Heart right ventricle (tissue), 16 donors: ENCODE data around the gene FKBP6. TPM values are rescaled to one million over a fixed set of nuclear protein-coding genes. Genes with fewer than 3 reads are reported as not detected.

Source experiments
- ATAC-seq, 8 donors: fragments of 200-7000 bp; cut with Tn5 transposase; one replicate each; pipeline ENCODE4 v1.9.1; 2020; ENCODE audit warnings: mild to moderate bottlenecking in 8 of 8, moderate library complexity in 8 of 8, moderate number of reproducible peaks in 1 of 8
- DNase-seq, 2 donors: peaks; one replicate each; pipeline ENCODE4 v3.0.0-alpha.2; 2020
- H3K27ac ChIP-seq, 10 donors: fragments of 200-600 bp; sonication (generic) in 2 of 10; one replicate each; pipeline versions ENCODE4 v1.5.0 to v1.8.0; 2020 to 2022; ENCODE audit warnings: mild to moderate bottlenecking in 3 of 10
- H3K27me3 ChIP-seq, 7 donors: fragments of 200-600 bp; one replicate each; pipeline ENCODE4 v1.8.0; 2021 to 2022; ENCODE audit warnings: mild to moderate bottlenecking in 2 of 7
- H3K36me3 ChIP-seq, 9 donors: fragments of 200-600 bp; sonication (generic) in 1 of 9; one replicate each; pipeline versions ENCODE4 v1.5.0 to v1.8.0; 2020 to 2022; ENCODE audit warnings: mild to moderate bottlenecking in 2 of 9
- H3K4me1 ChIP-seq, 9 donors: fragments of 200-600 bp; sonication (generic) in 1 of 9; one replicate each; pipeline versions ENCODE4 v1.5.0 to v1.8.0; 2020 to 2022; ENCODE audit warnings: mild to moderate bottlenecking in 4 of 9
- H3K4me3 ChIP-seq, 10 donors: fragments of 200-600 bp; sonication (generic) in 2 of 10; one replicate each; pipeline versions ENCODE4 v1.5.0 to v1.8.0; 2020 to 2022; ENCODE audit warnings: mild to moderate bottlenecking in 7 of 10, moderate library complexity in 2 of 10
- H3K9me3 ChIP-seq, 11 donors: fragments of 200-600 bp in 10 of 11; sonication (generic) in 2 of 11; one replicate each; pipeline versions ENCODE4 v1.5.0 to v1.8.0; 2013 to 2022; ENCODE audit warnings: mild to moderate bottlenecking in 2 of 11, control low read depth in 1 of 11, moderate library complexity in 1 of 11
- WGBS, 2 donors: extraction: QIAGEN DNeasy Blood & Tissue Kit; methylation state at CpG; one replicate each; pipeline ENCODE4 v1.1.7; 2013; ENCODE audit warnings: inconsistent platforms in 1 of 2; 5-methylcytosine and 5-hydroxymethylcytosine counted together
- intact Hi-C, 10 donors: fragments of 100-400 bp; cut with DNase I; formaldehyde crosslinking; loops; one replicate each; pipeline versions ENCODE4 v1.11.1 to v1.14.2; 2022
- polyA plus RNA-seq, 2 donors: library from polyadenylated mRNA; stranded (reverse); fragments of 200-250 nt; gene quantifications; one replicate each; pipeline ENCODE4 v1.2.3, GENCODE V29; 2013
- total RNA-seq, 10 donors: library from RNA; stranded (reverse); fragmentation: NEBNext Ultra II Directional in 3 of 10; extraction: Animal tissue kit (Norgen Biotek cat#: 25700) in 3 of 10; gene quantifications; one replicate each; pipeline versions ENCODE4 v1.2.1 to v1.2.4, GENCODE V29; 2021 to 2023
- TF ChIP-seq, protein P1 (sequence below), 9 donors: fragments of 200-600 bp; sonication (generic) in 2 of 9; IDR thresholded peaks; one replicate each; pipeline versions ENCODE4 v1.5.0 to v1.8.0; 2021 to 2022; ENCODE audit warnings: antibody characterized with exemption in 9 of 9, mild to moderate bottlenecking in 5 of 9, moderate library complexity in 1 of 9
- donor health status: Arrhythmogenic right ventricular cardiomyopathy.
- donor health status: ischemic (EF 13 %, LVEDD 7.1; RV severe dilation, severe dysfunction).
- donor health status: healthy with polysubstance abuse.
- donor health status: DM: no; HTN: yes; CAD: no.
- donor health status: DM: no; HTN: no; CAD: no.
- donor health status: ischemic (EF 25% LVEDD 6.9; RV normal size, moderate dysfunction).
- donor health status: ischemic (EF 25% LVEDD 5.7; RV mildly dilated, moderate dysfunction).
- donor health status: healthy.
- donor health status: DM: yes; HTN: yes; CAD: no.
- donor health status: Ischemic cardiomyopathy.
- donor health status: ischemic (EF 35%, LVEDD 5.7; RV mildly dilated, moderate dysfunction).
- donor health status: nonischemic (EF 11% LVEDD 7.7; RV severe dilation, severe dysfunction).
- donor health status: DM: yes; HTN: yes; CAD: no.
- donor health status: PGD.
- donor health status: ischemic (EF 29% LVEDD 5.4; RV normal size, mild dysfunction).
- donor health status: nonischemic (EF 23%, LVEDD 6.1; RV moderate dilation, normal function).

The FKBP6 gene
- total and polyA plus RNA-seq, 12 donors, result not detected

DNA sequence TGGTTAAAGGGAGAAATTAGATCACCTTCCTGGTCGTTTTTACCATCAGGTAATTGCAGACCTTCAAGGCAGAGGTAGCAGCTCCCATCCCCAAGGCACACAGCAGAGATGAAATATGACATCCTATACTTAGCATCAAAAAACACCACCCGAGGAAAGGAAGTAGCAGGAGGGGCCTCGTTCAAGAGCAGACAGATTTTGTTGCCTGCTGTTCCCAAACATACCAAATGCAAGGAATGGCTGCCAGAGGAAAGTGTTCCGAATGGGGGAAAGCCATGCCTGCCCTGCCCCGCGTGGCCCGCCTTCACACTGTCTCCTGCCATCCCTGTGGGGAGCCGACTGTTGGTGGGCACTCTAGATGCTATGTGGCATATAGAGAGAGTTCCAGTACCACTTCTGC lies 18.0 kb downstream of the FKBP6 start:
- no peaks in the 10 kb centered on the region for H3K9me3 ChIP-seq
- H3K27ac ChIP-seq, result no peak overlapping the region
- peaks cover 0 to 21% (median under 1%) of the 10 kb centered on the region in 7 donors for H3K27me3 ChIP-seq
- TF ChIP-seq, protein P1, sequence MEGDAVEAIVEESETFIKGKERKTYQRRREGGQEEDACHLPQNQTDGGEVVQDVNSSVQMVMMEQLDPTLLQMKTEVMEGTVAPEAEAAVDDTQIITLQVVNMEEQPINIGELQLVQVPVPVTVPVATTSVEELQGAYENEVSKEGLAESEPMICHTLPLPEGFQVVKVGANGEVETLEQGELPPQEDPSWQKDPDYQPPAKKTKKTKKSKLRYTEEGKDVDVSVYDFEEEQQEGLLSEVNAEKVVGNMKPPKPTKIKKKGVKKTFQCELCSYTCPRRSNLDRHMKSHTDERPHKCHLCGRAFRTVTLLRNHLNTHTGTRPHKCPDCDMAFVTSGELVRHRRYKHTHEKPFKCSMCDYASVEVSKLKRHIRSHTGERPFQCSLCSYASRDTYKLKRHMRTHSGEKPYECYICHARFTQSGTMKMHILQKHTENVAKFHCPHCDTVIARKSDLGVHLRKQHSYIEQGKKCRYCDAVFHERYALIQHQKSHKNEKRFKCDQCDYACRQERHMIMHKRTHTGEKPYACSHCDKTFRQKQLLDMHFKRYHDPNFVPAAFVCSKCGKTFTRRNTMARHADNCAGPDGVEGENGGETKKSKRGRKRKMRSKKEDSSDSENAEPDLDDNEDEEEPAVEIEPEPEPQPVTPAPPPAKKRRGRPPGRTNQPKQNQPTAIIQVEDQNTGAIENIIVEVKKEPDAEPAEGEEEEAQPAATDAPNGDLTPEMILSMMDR (IDR thresholded peaks at IDR 0.05), result no peak
- intact Hi-C loops, result loop anchor here in 2 of 10 donors (5.0 to 10.0 kb wide), 2 partner anchors 79 to 101 kb away; no protein-coding TSS in a partner anchor
- 60 to 65% methylated on average over 8 of the region's 8 CpGs for WGBS, 2 donors
- H3K36me3 ChIP-seq, result no peaks in the 10 kb centered on the region
- peaks cover 0 to 9% (median 0%) of the 10 kb centered on the region in 9 donors for H3K4me1 ChIP-seq
- DNase-seq (no peak), ATAC-seq (no peak)
- H3K4me3 ChIP-seq, result no peak overlapping the region

DNA sequence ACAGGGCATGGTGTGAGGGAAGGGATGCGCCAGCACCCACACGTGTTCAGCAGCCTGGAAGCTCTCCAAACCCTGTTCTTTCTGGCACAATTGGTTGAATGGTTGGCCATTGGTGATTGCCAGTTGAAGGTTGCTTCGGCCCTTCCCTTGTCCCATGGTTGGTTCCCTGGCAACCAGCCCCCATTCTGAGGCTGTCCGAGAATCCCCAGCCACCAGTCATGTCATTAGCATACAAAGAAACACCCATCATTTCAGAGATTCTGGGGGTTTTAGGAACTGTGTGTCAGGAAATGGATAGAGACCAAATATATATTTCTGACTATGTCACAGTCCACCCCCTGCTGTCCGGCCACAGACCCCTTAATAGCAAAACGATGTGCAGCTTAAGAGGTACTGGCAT lies 21.8 kb downstream of the FKBP6 start:
- TF ChIP-seq, protein P1 (IDR thresholded peaks at IDR 0.05), result no peak
- no peak overlapping the region for H3K27ac ChIP-seq

DNA sequence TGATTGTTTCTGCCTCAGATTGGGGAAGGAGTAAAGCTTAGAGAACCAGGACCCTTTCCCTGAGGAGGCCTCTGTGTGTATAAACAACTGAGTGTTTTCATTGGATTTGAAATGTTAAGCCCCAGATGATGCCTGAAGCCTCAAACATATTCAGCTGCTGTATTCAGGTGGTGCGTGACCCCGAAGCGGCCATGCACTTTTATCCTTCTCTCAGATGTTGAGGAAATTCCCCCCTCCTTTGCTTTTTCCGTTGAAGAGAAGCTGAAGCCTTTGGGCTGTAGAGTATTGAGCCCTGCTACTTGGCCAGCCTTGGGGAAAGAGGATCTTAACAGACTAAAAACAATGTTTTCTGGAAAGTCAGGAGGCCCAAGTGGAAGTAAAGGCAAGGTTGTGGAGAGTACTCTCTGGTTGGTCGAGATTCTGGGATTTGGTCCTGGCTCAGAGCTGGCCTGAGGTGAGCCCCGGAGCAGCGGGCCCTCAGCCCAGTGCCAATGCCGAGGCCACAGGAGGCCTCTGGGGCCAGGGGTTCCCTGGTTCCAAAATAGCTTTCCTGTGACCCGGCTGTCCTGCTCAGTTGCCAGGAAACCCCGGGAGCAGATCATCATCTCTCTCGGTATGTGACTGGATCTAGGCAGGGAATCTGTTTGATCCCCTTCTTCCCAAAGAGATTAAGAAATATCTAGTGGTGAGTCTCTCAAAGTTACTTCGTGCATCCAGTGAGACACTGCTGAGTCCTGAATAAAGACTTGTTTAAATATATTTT lies 22.5 kb downstream of the FKBP6 start:
- TF ChIP-seq, protein P1 (IDR thresholded peaks at IDR 0.05), result no peak
- 52 to 53% methylated on average over 12 of the region's 12 CpGs for WGBS, 2 donors
- no peak for ATAC-seq

More for the DNA sequence above, 21.8 kb downstream of the FKBP6 start:
- Histone ChIP-seq H3K27me3 (peaks cover 0 to 5% (median 0%) of the 10 kb centered on the region in 7 donors), H3K36me3 (no peaks in the 10 kb centered on the region), H3K4me1 (peaks cover 0 to 4% (median 0%) of the 10 kb centered on the region in 9 donors), H3K9me3 (peaks cover 0 to 15% (median 0%) of the 10 kb centered on the region in 11 donors), H3K4me3 (no peak overlapping the region)
- DNase-seq (no peak), ATAC-seq (no peak)
- intact Hi-C loops, result loop anchor here in 2 of 10 donors (5.0 to 10.0 kb wide), 2 partner anchors 75 to 98 kb away; no protein-coding TSS in a partner anchor
- 84 to 87% methylated on average over 6 of the region's 6 CpGs for WGBS, 2 donors

GRCh38 chr7:73351447-73352167 lies 23.6 kb downstream of the FKBP6 start:
- H3K27ac ChIP-seq, result no peak overlapping the region
- WGBS, 2 donors, result 46 to 48% methylated on average over 6 of the region's 6 CpGs
- ATAC-seq, result no peak
- H3K4me3 ChIP-seq, result no peak overlapping the region
- TF ChIP-seq, protein P1 (IDR thresholded peaks at IDR 0.05), result no peak
- DNase-seq, result no peak
- peaks cover 0 to 15% (median 0%) of the 10 kb centered on the region in 11 donors for H3K9me3 ChIP-seq
- H3K4me1 ChIP-seq, result peaks cover 0 to 4% (median 0%) of the 10 kb centered on the region in 9 donors
- no peaks in the 10 kb centered on the region for H3K36me3 ChIP-seq
- H3K27me3 ChIP-seq, result peaks cover 0 to 3% (median 0%) of the 10 kb centered on the region in 7 donors
- intact Hi-C loops, result no loop called here

More for the DNA sequence above, 22.5 kb downstream of the FKBP6 start:
- DNase-seq, result no peak
- H3K27me3 ChIP-seq, result peaks cover 0 to 5% (median 0%) of the 10 kb centered on the region in 7 donors
- H3K36me3 ChIP-seq, result no peaks in the 10 kb centered on the region
- no peak overlapping the region for H3K4me3 ChIP-seq
- intact Hi-C loops, result no loop called here
- peaks cover 0 to 15% (median 0%) of the 10 kb centered on the region in 11 donors for H3K9me3 ChIP-seq
- no peak overlapping the region for H3K27ac ChIP-seq
- peaks cover 0 to 4% (median 0%) of the 10 kb centered on the region in 9 donors for H3K4me1 ChIP-seq
